ENCODE results near the gene GNPTAB.

GRCh38 chr12:101698800-101699347 is 131.9 kb downstream of the GNPTAB start:
- no peak for TF ChIP-seq SUZ12 (IDR thresholded peaks at IDR 0.05; ENCODE audit: extremely low read depth, insufficient read depth, insufficient read length)
- TF ChIP-seq YY1 (IDR thresholded peaks at IDR 0.05; ENCODE audit: insufficient read depth, insufficient read length) = no peak
- TF ChIP-seq ZNF274 (IDR thresholded peaks at IDR 0.05; ENCODE audit: low read depth, low read length) = no peak

All from NT2/D1 (cell line).